ENCODE data around the gene LIAS. TPM values are rescaled to one million over a fixed set of nuclear protein-coding genes. Genes with fewer than 3 reads are reported as not detected.
A peak's percentile ranks its signal among the peaks of the same experiment; 100 is the strongest.

Gene LIAS
- total RNA-seq, 2 donors from 2014 or later, result 4.9 to 15.3 TPM

DNA sequence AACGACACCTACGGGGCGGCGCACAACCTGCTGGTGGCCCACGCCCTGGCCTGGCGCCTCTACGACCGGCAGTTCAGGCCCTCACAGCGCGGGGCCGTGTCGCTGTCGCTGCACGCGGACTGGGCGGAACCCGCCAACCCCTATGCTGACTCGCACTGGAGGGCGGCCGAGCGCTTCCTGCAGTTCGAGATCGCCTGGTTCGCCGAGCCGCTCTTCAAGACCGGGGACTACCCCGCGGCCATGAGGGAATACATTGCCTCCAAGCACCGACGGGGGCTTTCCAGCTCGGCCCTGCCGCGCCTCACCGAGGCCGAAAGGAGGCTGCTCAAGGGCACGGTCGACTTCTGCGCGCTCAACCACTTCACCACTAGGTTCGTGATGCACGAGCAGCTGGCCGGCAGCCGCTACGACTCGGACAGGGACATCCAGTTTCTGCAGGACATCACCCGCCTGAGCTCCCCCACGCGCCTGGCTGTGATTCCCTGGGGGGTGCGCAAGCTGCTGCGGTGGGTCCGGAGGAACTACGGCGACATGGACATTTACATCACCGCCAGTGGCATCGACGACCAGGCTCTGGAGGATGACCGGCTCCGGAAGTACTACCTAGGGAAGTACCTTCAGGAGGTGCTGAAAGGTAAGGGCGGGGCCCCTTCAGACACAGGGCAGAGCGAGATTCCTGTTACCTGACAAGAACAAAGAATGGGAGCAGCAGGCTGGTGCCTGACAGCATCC, 11.8 kb upstream of the LIAS start:
- Histone ChIP-seq H3K27me3 (no peaks in the 10 kb centered on the region), H3K27ac (peak overlapping the region in 2 of 4 donors; percentile 27 to 52), H3K36me3 (replicated peaks in 1 of 2; ENCODE audit: insufficient read depth in 1 of 2, low read depth in 2 of 2) (no peaks in the 10 kb centered on the region), H3K4me1 (peaks cover 18% of the 10 kb centered on the region), H3K4me3 (no peak overlapping the region), H3K9me3 (no peaks in the 10 kb centered on the region)
- intact Hi-C loops (cut with DNase I), result no loop called here
- 56 to 71% methylated on average over 11 to 61 of the region's 61 CpGs for WGBS, 2 donors
- ATAC-seq, result peak; percentile 71
- DNase-seq, result peak; percentile 36 to 52 (median 44)
- TF ChIP-seq, protein P1, sequence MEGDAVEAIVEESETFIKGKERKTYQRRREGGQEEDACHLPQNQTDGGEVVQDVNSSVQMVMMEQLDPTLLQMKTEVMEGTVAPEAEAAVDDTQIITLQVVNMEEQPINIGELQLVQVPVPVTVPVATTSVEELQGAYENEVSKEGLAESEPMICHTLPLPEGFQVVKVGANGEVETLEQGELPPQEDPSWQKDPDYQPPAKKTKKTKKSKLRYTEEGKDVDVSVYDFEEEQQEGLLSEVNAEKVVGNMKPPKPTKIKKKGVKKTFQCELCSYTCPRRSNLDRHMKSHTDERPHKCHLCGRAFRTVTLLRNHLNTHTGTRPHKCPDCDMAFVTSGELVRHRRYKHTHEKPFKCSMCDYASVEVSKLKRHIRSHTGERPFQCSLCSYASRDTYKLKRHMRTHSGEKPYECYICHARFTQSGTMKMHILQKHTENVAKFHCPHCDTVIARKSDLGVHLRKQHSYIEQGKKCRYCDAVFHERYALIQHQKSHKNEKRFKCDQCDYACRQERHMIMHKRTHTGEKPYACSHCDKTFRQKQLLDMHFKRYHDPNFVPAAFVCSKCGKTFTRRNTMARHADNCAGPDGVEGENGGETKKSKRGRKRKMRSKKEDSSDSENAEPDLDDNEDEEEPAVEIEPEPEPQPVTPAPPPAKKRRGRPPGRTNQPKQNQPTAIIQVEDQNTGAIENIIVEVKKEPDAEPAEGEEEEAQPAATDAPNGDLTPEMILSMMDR (IDR thresholded peaks at IDR 0.05), result peak in 3 of 7 experiments; percentile 6 to 37 (median 21)
- peak in 2 of 3 donors; percentile 23 to 28 for TF ChIP-seq POLR2A (IDR thresholded peaks at IDR 0.05)

DNA sequence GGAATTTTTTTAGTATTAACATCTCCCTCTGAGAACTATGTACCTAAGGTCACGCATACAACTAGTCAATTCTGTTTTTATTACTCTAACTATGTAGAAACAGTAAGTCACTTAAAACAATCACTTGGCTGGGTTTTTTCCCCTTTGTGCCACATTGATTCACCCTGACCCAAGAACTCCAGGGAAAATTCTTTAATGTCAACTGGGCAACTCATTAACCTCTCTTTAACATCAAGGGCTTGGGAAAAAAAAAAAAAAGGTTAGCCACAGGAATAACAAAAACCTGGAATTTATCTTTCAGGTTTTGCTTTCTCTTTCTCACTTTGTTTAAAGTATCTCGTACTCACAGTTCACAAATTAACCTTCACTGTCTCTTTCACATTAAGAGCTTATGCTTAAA, 8.2 kb upstream of the LIAS start:
- no peaks in the 10 kb centered on the region for H3K9me3 ChIP-seq
- peaks cover 29% of the 10 kb centered on the region for H3K4me1 ChIP-seq
- no peak overlapping the region for H3K4me3 ChIP-seq
- intact Hi-C loops (cut with DNase I), result no loop called here
- TF ChIP-seq, protein P1 (IDR thresholded peaks at IDR 0.05), result no peak
- no peak for TF ChIP-seq POLR2A (IDR thresholded peaks at IDR 0.05)
- H3K36me3 ChIP-seq (replicated peaks in 1 of 2; ENCODE audit: insufficient read depth in 1 of 2, low read depth in 2 of 2), result peaks cover 8 to 11% of the 10 kb centered on the region in 2 donors
- no peak for ATAC-seq
- H3K27me3 ChIP-seq, result no peaks in the 10 kb centered on the region
- DNase-seq, result no peak
- peak overlapping the region in 3 of 4 donors; percentile 14 to 76 (median 17) for H3K27ac ChIP-seq
- 39 to 40% methylated on average over 2 of the region's 2 CpGs for WGBS, 2 donors

DNA sequence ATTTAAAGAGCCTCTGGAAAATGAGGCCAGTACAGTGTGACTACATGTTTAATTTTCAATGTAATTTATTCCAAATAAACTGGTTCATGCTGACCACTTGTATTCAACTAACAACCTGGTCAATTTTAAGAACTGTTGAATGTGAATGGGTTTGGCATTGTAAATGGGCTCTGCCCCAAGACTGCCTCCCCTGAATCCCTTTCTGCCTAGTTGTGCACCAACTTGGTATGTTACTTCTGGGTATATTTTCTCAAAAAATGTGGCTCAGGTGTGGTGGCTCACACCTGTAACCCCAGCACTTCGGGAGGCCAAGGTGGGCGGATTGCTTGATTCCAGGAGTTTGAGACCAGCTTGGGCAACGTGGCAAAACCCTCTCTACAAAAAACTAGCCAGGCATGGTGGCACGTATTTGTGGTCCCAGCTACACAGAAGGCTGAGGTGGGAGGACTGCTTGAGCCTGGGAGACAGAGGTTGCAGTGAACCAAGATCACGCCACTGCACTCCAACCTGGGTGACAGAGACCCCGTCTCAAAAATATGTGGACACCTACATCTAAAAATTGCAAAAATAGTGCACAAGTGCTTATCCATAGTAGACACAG, 7.3 kb upstream of the LIAS start:
- Histone ChIP-seq H3K27ac (peak overlapping the region in 1 of 4 donors; percentile 76), H3K4me3 (no peak overlapping the region), H3K36me3 (replicated peaks in 1 of 2; ENCODE audit: insufficient read depth in 1 of 2, low read depth in 2 of 2) (peaks cover 10 to 12% of the 10 kb centered on the region in 2 donors), H3K4me1 (peaks cover 38% of the 10 kb centered on the region), H3K9me3 (no peaks in the 10 kb centered on the region), H3K27me3 (no peaks in the 10 kb centered on the region)
- DNase-seq (no peak), ATAC-seq (no peak)
- TF ChIP-seq, protein P1 (IDR thresholded peaks at IDR 0.05), result no peak
- no peak for TF ChIP-seq POLR2A (IDR thresholded peaks at IDR 0.05)
- 84 to 98% methylated on average over 5 to 6 of the region's 6 CpGs for WGBS, 2 donors
- intact Hi-C loops (cut with DNase I), result no loop called here

DNA sequence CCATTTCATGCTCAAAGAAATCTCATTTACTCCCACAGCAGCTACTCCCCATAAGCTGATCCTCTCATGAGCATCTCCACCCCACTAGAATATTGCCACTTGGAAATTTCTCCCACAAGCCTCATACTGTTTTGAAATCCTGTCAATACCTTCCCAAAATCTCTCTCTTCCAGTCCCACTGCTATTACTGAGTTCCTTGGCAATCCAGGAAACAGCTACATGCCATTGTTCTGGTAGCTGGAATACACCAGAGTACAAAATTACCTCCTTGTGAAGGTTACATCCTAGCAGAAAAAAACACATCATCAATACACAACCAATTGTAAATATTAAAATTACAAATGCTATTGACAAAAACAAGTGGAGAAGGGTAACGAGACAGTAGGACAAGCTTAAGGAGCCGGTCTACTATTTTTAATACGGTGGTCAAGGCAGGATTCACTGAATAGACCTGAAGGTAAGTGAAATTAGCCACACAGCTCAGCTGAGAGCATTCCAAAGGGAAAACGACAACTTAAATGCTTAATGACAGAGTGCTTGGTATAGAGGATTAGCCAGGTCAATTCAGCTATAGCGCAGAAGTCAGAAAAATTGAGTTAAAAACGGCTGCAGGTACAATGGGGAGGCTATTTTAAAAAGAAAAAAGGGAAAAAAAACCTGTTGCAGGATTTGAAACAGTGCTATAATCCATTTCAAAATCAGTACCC, 6.5 kb upstream of the LIAS start:
- Histone ChIP-seq H3K9me3 (no peaks in the 10 kb centered on the region), H3K4me3 (no peak overlapping the region), H3K36me3 (replicated peaks in 1 of 2; ENCODE audit: insufficient read depth in 1 of 2, low read depth in 2 of 2) (peaks cover 10 to 15% of the 10 kb centered on the region in 2 donors), H3K27me3 (no peaks in the 10 kb centered on the region), H3K27ac (no peak overlapping the region), H3K4me1 (peaks cover 43% of the 10 kb centered on the region)
- DNase-seq (no peak), ATAC-seq (no peak)
- WGBS, 2 donors, result 85% methylated on average over 6 of the region's 6 CpGs
- intact Hi-C loops (cut with DNase I), result no loop called here
- no peak for TF ChIP-seq POLR2A (IDR thresholded peaks at IDR 0.05)
- TF ChIP-seq, protein P1 (IDR thresholded peaks at IDR 0.05), result no peak

Measured in body of pancreas (tissue), 4 donors.